Measurements from ENCODE around the gene SF3B2. TPM values are rescaled to one million over a fixed set of nuclear protein-coding genes. Genes with fewer than 3 reads are reported as not detected.
"Not testable (repeated sequence)": the region's sequence is repeated elsewhere in the genome, so short reads cannot be mapped to it uniquely, and the experiment has no call there.

SF3B2 gene
- total RNA-seq, 1 donor from 2014 or later, result 145 TPM

GRCh38 chr11:66112041-66112491, 59.9 kb downstream of the SF3B2 start:
- intact Hi-C loops (cut with DNase I), result no loop called here
- Histone ChIP-seq H3K36me3 (no peaks in the 10 kb centered on the region), H3K27ac (peak overlapping the region; percentile 37), H3K27me3 (ENCODE audit: low read depth) (no peaks in the 10 kb centered on the region), H3K4me1 (peaks cover 60% of the 10 kb centered on the region), H3K4me3 (no peak overlapping the region), H3K9me3 (no peaks in the 10 kb centered on the region)
- ATAC-seq (peak in 1 of 2 donors; percentile 18), DNase-seq (no peak)
- TF ChIP-seq, protein P1, sequence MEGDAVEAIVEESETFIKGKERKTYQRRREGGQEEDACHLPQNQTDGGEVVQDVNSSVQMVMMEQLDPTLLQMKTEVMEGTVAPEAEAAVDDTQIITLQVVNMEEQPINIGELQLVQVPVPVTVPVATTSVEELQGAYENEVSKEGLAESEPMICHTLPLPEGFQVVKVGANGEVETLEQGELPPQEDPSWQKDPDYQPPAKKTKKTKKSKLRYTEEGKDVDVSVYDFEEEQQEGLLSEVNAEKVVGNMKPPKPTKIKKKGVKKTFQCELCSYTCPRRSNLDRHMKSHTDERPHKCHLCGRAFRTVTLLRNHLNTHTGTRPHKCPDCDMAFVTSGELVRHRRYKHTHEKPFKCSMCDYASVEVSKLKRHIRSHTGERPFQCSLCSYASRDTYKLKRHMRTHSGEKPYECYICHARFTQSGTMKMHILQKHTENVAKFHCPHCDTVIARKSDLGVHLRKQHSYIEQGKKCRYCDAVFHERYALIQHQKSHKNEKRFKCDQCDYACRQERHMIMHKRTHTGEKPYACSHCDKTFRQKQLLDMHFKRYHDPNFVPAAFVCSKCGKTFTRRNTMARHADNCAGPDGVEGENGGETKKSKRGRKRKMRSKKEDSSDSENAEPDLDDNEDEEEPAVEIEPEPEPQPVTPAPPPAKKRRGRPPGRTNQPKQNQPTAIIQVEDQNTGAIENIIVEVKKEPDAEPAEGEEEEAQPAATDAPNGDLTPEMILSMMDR (IDR thresholded peaks at IDR 0.05), result no peak

- DNase-seq (no peak), ATAC-seq (peak; percentile 59 to 65)
- no peaks in the 10 kb centered on the region for H3K9me3 ChIP-seq
- TF ChIP-seq, protein P1 (IDR thresholded peaks at IDR 0.05), result no peak
- H3K4me1 ChIP-seq, result peaks cover 55% of the 10 kb centered on the region
- H3K4me3 ChIP-seq, result no peak overlapping the region
- no peaks in the 10 kb centered on the region for H3K27me3 ChIP-seq (ENCODE audit: low read depth)
- intact Hi-C loops (cut with DNase I), result no loop called here
- no peaks in the 10 kb centered on the region for H3K36me3 ChIP-seq
- H3K27ac ChIP-seq, result peak overlapping the region; percentile 37
Measured at GRCh38 chr11:66112601-66113499, 60.7 kb downstream of the SF3B2 start.

DNA sequence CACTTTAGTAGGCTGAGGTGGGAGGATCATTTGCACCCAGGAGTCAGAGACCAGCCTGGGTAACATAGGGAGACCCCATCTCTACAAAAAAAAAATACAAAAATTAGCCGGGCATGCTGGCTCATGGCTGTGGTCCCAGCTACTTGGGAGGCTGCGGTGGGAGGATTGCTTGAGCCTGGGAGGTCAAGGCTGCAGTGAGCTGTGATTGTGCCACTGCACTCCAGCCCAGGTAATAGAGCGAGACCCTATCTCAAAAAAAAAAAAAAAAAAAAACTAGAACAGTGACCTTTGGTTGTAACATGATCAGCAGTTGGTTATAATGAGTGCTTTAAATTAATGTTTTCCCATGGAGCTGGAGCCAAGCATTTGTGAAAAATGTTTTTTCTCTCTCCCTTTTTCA, 62.8 kb downstream of the SF3B2 start:
- peaks cover 74% of the 10 kb centered on the region for H3K4me1 ChIP-seq
- H3K27ac ChIP-seq; intact Hi-C loops (cut with DNase I); H3K27me3 ChIP-seq (ENCODE audit: low read depth); ATAC-seq; H3K9me3 ChIP-seq; DNase-seq; H3K4me3 ChIP-seq; H3K36me3 ChIP-seq: not testable (repeated sequence)

DNA sequence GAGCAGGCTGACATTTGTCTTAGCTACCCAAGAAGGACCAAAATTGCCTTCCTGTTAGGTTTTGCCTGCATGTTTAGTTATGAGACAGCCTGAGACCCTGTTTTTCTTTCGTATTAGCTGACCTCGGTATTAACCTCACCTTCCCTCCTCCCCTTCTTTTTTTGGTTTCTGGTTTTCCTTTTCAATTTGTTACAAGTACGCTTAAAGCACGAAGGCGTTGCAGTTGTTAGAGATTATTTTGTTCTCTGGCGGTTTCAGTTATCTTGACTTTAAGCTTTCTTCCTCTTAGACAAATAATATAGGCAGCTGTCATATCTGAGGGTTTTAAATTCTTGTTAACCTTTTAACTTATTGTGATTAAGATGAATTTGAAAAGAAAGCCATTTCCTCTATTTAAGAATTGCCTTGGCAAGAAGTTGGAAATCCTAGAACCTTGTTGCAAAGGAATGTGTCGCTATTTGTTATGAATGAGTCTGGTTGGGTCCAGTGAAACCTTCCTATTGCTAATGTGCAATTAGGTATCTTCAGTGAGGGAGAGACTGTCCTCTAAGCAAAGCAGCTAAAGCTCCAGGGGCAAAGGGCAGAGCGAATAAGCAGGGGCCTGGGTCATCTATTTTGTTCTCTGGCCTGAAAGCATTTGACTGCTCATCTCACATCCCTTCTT, 63.6 kb downstream of the SF3B2 start:
- intact Hi-C loops (cut with DNase I), result no loop called here
- TF ChIP-seq, protein P1 (IDR thresholded peaks at IDR 0.05), result no peak
- Histone ChIP-seq H3K4me3 (no peak overlapping the region), H3K9me3 (no peaks in the 10 kb centered on the region), H3K36me3 (no peaks in the 10 kb centered on the region), H3K27ac (no peak overlapping the region), H3K4me1 (peaks cover 79% of the 10 kb centered on the region), H3K27me3 (ENCODE audit: low read depth) (no peaks in the 10 kb centered on the region)
- ATAC-seq (peak in 1 of 2 donors; percentile 35), DNase-seq (no peak)

DNA sequence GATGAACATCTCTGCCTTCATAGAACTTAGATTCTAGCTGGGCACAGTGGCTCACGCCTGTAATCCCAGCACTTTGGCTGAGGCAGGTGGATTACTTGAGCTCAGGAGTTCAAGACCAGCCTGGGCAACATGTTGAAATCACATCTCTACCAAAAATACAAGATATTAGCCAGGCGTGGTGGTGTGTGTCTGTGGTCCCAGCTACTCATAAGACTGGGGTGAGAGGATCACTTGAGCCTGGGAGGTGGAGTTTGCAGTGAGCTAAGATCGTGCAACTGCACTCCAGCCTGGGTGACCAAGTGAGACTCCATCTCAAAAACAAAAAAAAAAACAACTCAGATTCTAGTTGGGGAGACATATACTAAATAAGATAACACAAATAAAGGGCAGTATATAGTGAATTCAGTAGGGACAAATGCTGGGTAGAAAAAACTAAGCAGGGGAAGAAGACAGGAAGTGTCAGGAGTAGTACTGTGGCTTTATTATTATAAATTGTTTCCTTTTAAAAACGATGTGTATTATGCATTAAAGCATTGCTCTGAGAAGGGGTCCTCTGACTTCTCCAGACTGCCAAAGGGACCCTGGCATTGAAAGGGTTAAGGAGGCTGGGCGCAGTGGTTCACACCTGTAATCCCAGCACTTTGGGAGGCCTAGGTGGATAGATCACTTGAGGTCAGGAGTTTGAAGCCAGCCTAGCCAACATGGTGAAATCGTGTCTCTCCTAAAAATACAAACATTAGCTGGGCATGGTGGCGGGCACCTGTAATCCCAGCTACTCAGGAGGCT, 64.6 kb downstream of the SF3B2 start:
- DNase-seq (no peak), ATAC-seq (no peak)
- Histone ChIP-seq H3K27ac (no peak overlapping the region), H3K9me3 (no peaks in the 10 kb centered on the region), H3K27me3 (ENCODE audit: low read depth) (no peaks in the 10 kb centered on the region), H3K4me3 (no peak overlapping the region), H3K4me1 (peaks cover 74% of the 10 kb centered on the region), H3K36me3 (no peaks in the 10 kb centered on the region)
- intact Hi-C loops (cut with DNase I), result no loop called here
- TF ChIP-seq, protein P1 (IDR thresholded peaks at IDR 0.05), result no peak

Measured in lower lobe of right lung (tissue), 2 donors.